ENCODE measurements around the gene PDE4D. TPM values are rescaled to one million over a fixed set of nuclear protein-coding genes. Genes with fewer than 3 reads are reported as not detected.
A peak's percentile ranks its signal among the peaks of the same experiment; 100 is the strongest.

PDE4D gene
- total RNA-seq, 1 donor from 2014 or later = 6.8 TPM

- Histone ChIP-seq H3K27me3 (ENCODE audit: control insufficient read depth, insufficient read depth, low read length) (no peaks in the 10 kb centered on the region), H3K36me3 (ENCODE audit: control insufficient read depth, insufficient read depth, low read length) (no peaks in the 10 kb centered on the region), H3K4me3 (ENCODE audit: low read depth, low read length) (no peak overlapping the region)
- no peak for TF ChIP-seq CTCF (IDR thresholded peaks at IDR 0.05; ENCODE audit: insufficient read depth, low read length, severe bottlenecking)
- DNase-seq (ENCODE audit: low read depth) (peak; percentile 87), FAIRE-seq (no peak)
Observed at GRCh38 chr5:59548807-59549357, 344.6 kb downstream of the PDE4D start.

GRCh38 chr5:59547731-59548130, 345.8 kb downstream of the PDE4D start:
- Histone ChIP-seq H3K27me3 (ENCODE audit: control insufficient read depth, insufficient read depth, low read length) (no peaks in the 10 kb centered on the region), H3K36me3 (ENCODE audit: control insufficient read depth, insufficient read depth, low read length) (no peaks in the 10 kb centered on the region), H3K4me3 (ENCODE audit: low read depth, low read length) (no peak overlapping the region)
- TF ChIP-seq CTCF (IDR thresholded peaks at IDR 0.05; ENCODE audit: insufficient read depth, low read length, severe bottlenecking) = no peak
- FAIRE-seq (no peak), DNase-seq (ENCODE audit: low read depth) (no peak)

- DNase-seq (ENCODE audit: low read depth) = no peak
- H3K27me3 ChIP-seq (ENCODE audit: control insufficient read depth, insufficient read depth, low read length) = no peaks in the 10 kb centered on the region
- no peak for FAIRE-seq
- no peak for TF ChIP-seq CTCF (IDR thresholded peaks at IDR 0.05; ENCODE audit: insufficient read depth, low read length, severe bottlenecking)
- no peak overlapping the region for H3K4me3 ChIP-seq (ENCODE audit: low read depth, low read length)
- H3K36me3 ChIP-seq (ENCODE audit: control insufficient read depth, insufficient read depth, low read length) = no peaks in the 10 kb centered on the region
Observed at GRCh38 chr5:59544573-59544972, 349.0 kb downstream of the PDE4D start.

- DNase-seq (ENCODE audit: low read depth) (peak; percentile 50), FAIRE-seq (peak; percentile 32)
- no peak for TF ChIP-seq CTCF (IDR thresholded peaks at IDR 0.05; ENCODE audit: insufficient read depth, low read length, severe bottlenecking)
- no peaks in the 10 kb centered on the region for H3K27me3 ChIP-seq (ENCODE audit: control insufficient read depth, insufficient read depth, low read length)
- no peak overlapping the region for H3K4me3 ChIP-seq (ENCODE audit: low read depth, low read length)
- no peaks in the 10 kb centered on the region for H3K36me3 ChIP-seq (ENCODE audit: control insufficient read depth, insufficient read depth, low read length)
Observed at GRCh38 chr5:59543821-59544442, 349.6 kb downstream of the PDE4D start.

GRCh38 chr5:59542851-59543820, 350.4 kb downstream of the PDE4D start:
- no peak for DNase-seq (ENCODE audit: low read depth)
- no peaks in the 10 kb centered on the region for H3K36me3 ChIP-seq (ENCODE audit: control insufficient read depth, insufficient read depth, low read length)
- FAIRE-seq = no peak
- H3K27me3 ChIP-seq (ENCODE audit: control insufficient read depth, insufficient read depth, low read length) = no peaks in the 10 kb centered on the region
- no peak for TF ChIP-seq CTCF (IDR thresholded peaks at IDR 0.05; ENCODE audit: insufficient read depth, low read length, severe bottlenecking)
- H3K4me3 ChIP-seq (ENCODE audit: low read depth, low read length) = no peak overlapping the region

Measured in bronchial epithelial cell (primary cell).